Retinal pigment epithelial cell (primary cell): ENCODE results near the gene MARCHF5.
A peak's percentile ranks its signal among the peaks of the same experiment; 100 is the strongest.

Experiments used
- DNase-seq: peaks from one replicate; pipeline ENCODE4 v3.0.0-alpha.2; 2010; ENCODE audit warnings: low read depth
- H3K4me3 ChIP-seq: 2 replicates; pipeline ENCODE4 v1.5.1; 2011; ENCODE audit warnings: mild to moderate bottlenecking, low read length, control low read depth, moderate library complexity
- TF ChIP-seq, protein P1 (sequence below): conservative IDR thresholded peaks from 2 replicates; pipeline ENCODE4 v1.5.1; 2011; ENCODE audit warnings: low read depth, low read length, control low read depth, inconsistent platforms

Gene MARCHF5, protein sequence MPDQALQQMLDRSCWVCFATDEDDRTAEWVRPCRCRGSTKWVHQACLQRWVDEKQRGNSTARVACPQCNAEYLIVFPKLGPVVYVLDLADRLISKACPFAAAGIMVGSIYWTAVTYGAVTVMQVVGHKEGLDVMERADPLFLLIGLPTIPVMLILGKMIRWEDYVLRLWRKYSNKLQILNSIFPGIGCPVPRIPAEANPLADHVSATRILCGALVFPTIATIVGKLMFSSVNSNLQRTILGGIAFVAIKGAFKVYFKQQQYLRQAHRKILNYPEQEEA

DNA sequence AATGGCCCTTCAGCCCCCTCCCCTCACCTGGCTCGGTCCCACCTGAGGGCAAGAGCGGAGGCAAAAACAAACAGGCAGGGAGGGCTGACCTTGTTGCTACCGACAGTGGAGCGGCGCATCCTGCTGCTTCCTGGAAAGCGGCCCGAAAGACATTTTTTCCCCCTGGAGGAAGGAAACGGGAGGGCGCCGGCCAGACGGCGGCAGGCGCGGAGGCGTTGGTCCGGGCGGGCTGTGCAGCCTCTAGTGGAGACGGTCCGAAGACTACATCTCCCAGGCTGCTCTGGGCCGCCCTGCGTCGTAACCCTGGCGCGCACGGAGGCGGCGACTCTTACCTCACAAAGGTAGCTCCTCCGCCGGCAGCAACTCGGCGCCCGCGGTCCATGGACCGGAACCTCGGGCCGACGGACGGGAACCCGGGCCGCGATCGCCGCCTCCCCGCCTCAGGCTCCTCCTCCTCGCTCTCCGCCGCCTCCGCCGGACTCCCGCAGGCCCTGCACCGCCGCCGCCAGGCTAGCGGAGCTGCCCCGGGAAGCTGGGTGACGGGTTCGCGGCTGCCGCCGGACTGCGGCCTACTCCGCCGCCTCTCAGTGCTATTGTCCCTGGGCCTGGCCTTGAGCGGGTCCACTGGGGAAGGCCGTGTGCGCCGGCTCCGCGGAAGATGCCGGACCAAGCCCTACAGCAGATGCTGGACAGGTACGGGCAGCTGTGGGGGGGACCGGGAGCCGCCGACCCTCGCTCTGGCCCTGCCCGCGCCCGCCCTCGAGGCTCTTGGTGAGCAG lies at the start of gene MARCHF5, which contains the start of gene CPEB3:
MARCHF5 (plus strand) TSS at position 331 of the 779 bp plus-strand sequence; CDS start at position 659, 328 bp downstream.
CPEB3 (minus strand) TSS at position 242 of the 779 bp plus-strand sequence. CDS start 50,728 bp downstream, outside the sequence.
- TF ChIP-seq, protein P1, sequence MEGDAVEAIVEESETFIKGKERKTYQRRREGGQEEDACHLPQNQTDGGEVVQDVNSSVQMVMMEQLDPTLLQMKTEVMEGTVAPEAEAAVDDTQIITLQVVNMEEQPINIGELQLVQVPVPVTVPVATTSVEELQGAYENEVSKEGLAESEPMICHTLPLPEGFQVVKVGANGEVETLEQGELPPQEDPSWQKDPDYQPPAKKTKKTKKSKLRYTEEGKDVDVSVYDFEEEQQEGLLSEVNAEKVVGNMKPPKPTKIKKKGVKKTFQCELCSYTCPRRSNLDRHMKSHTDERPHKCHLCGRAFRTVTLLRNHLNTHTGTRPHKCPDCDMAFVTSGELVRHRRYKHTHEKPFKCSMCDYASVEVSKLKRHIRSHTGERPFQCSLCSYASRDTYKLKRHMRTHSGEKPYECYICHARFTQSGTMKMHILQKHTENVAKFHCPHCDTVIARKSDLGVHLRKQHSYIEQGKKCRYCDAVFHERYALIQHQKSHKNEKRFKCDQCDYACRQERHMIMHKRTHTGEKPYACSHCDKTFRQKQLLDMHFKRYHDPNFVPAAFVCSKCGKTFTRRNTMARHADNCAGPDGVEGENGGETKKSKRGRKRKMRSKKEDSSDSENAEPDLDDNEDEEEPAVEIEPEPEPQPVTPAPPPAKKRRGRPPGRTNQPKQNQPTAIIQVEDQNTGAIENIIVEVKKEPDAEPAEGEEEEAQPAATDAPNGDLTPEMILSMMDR, result peak; percentile 62
- peak within 1 kb of the TSS; percentile 95 for H3K4me3 ChIP-seq
- peak; percentile 81 for DNase-seq

DNA sequence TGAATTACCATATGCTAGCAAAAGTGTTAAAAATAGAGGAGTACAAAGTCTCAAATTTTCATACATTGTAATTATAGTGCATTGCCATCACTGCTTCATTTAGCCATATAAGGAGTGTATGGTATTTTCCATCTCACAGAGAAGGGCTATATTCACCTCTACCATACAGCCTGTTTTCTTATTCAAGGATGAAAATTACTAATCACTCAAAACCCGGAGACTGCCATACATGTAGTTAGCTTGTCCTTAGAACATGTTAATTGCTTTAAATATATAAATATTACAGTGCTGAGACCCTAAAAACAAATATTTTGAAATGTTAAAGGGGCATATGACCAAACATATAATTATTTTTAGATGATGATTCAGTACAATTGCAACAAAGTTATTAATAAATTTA lies 49.5 kb upstream of the MARCHF5 start:
- DNase-seq, result no peak
- peak overlapping the region; percentile 81 for H3K4me3 ChIP-seq
- TF ChIP-seq, protein P1, result no peak

DNA sequence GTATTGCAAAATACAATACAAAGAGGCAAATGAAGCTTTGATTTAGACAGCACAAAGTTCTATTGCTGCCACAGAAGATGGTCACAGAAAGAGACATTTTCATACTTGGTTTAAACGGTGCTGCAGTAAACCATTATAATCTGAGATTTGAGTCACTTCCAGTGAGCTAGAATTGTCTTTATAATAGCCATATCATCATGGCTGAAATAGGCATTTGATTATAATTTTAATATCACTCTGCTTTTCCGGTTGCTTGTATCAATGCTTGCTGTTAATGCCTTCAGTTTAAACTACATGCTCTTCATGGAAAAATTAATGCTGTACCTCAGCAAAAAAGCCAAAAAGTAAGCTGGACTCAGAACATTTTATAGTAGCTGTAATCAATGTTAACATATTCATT lies 48.6 kb upstream of the MARCHF5 start:
- TF ChIP-seq, protein P1, result no peak
- no peak overlapping the region for H3K4me3 ChIP-seq
- DNase-seq, result no peak

DNA sequence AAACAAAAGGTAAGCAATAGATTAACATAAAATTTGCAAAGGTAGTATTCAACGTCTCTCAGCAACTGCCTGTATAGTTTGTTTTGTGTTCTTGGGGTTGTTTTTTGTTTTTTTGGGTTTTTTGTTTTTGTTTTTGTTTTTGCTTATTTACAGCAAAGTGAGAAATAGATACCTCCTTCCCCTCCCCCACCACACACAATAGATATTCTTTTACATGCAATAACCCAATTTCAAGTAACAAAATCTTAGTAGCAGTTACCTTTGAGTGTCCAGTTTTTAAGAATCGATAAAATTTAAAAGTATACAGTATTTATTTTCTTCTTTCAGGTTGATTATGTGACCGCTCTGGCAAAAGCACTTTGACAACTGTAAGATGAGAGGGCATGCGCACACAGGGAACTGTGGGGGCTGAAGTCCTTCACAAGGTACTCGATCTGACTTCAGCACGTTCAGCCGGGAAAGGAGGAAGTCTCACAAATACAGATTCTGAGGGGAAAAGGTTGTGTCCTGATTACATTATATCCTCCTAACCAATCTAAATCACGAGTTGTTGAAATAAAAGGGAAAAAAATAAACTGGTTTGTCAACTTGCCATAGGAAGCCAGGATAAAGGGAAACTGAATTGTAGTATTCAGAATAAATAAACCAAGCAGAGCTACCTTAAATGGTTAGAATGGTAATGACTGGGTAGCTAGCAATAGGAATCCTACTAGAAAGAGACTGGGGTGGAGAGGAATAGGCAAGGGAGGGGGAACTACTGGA lies 47.9 kb upstream of the MARCHF5 start:
- DNase-seq, result no peak
- H3K4me3 ChIP-seq, result peak overlapping the region; percentile 47
- TF ChIP-seq, protein P1, result no peak

DNA sequence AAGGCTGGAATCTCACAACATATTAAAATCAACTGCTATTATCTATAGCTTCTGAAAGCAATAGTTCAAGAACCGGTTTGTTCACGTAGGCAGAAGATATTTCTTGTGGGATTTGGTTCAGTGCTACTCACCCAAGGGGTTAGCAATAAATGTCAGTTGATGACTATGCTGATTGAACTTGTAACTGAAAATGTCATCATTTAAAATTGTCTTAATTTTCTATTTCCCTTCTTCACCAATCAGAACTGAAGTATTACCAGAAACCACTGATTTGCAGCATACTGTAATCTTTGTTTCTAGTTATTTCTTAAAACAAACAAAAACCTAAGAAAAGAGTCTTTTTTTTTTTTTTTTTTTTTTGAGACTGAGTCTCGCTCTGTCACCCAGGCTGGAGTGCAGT lies 46.2 kb upstream of the MARCHF5 start:
- H3K4me3 ChIP-seq, result no peak overlapping the region
- DNase-seq, result no peak
- TF ChIP-seq, protein P1, result no peak

DNA sequence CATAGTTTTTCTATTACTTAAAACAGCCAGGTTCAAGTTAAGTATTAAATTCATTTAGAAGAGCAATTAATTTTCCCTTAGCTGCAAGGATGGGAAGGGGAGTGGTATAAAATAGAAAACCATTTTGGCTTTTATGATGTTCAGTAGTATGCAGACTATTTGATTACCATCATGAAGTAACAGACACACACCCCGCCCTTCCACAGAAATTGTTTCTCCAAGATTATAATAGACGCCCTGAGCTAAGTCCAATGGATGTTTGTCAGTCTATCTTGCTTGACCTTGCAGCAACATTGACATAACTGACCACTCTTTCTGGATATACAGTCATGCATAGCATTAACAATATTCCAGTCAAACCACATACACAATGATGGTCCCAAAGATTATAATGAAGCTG lies 42.4 kb upstream of the MARCHF5 start:
- no peak for DNase-seq
- TF ChIP-seq, protein P1, result no peak
- H3K4me3 ChIP-seq, result no peak overlapping the region
